ENCODE results near the gene PTPRD.

PTPRD gene

GRCh38 chr9:10237584-10237983, 375.2 kb downstream of the PTPRD start:
- Histone ChIP-seq H3F3A (ENCODE audit: insufficient read depth) (no peaks in the 10 kb centered on the region), H2AFZ (ENCODE audit: low read depth, low read length, severe bottlenecking) (no peak overlapping the region), H3K4me3 (ENCODE audit: insufficient read depth, low read length, poor library complexity, severe bottlenecking) (no peak overlapping the region), H3K9ac (ENCODE audit: low read length) (no peak overlapping the region), H4K20me1 (ENCODE audit: low read depth, low read length) (no peaks in the 10 kb centered on the region), H3K27me3 (ENCODE audit: low read length) (no peaks in the 10 kb centered on the region), H3K79me2 (ENCODE audit: insufficient read depth, low read length) (no peaks in the 10 kb centered on the region), H3K9me2 (replicated peaks; ENCODE audit: insufficient read depth, low read length) (no peaks in the 10 kb centered on the region), H3K4me2 (ENCODE audit: low read depth, low read length, poor library complexity, severe bottlenecking) (no peak overlapping the region), H3K36me3 (ENCODE audit: low read length) (no peaks in the 10 kb centered on the region), H3K9me3 (ENCODE audit: insufficient read depth, low read length) (no peaks in the 10 kb centered on the region), H3K27ac (ENCODE audit: low read depth, low read length) (no peak overlapping the region)
- no peak for TF ChIP-seq EZH2phosphoT487 (conservative IDR thresholded peaks at IDR 0.05; ENCODE audit: low read length)
- TF ChIP-seq CTCF (IDR thresholded peaks at IDR 0.05; ENCODE audit: insufficient read depth, low read length, poor library complexity, severe bottlenecking) = no peak

GRCh38 chr9:10236161-10236560, 376.6 kb downstream of the PTPRD start:
- no peak overlapping the region for H3K4me3 ChIP-seq (ENCODE audit: insufficient read depth, low read length, poor library complexity, severe bottlenecking)
- no peaks in the 10 kb centered on the region for H3F3A ChIP-seq (ENCODE audit: insufficient read depth)
- TF ChIP-seq CTCF (IDR thresholded peaks at IDR 0.05; ENCODE audit: insufficient read depth, low read length, poor library complexity, severe bottlenecking) = no peak
- TF ChIP-seq EZH2phosphoT487 (conservative IDR thresholded peaks at IDR 0.05; ENCODE audit: low read length) = no peak
- no peaks in the 10 kb centered on the region for H4K20me1 ChIP-seq (ENCODE audit: low read depth, low read length)
- H3K79me2 ChIP-seq (ENCODE audit: insufficient read depth, low read length) = no peaks in the 10 kb centered on the region
- H2AFZ ChIP-seq (ENCODE audit: low read depth, low read length, severe bottlenecking) = no peak overlapping the region
- no peaks in the 10 kb centered on the region for H3K36me3 ChIP-seq (ENCODE audit: low read length)
- no peaks in the 10 kb centered on the region for H3K9me2 ChIP-seq (replicated peaks; ENCODE audit: insufficient read depth, low read length)
- H3K27ac ChIP-seq (ENCODE audit: low read depth, low read length) = no peak overlapping the region
- H3K9ac ChIP-seq (ENCODE audit: low read length) = no peak overlapping the region
- no peak overlapping the region for H3K4me2 ChIP-seq (ENCODE audit: low read depth, low read length, poor library complexity, severe bottlenecking)
- H3K9me3 ChIP-seq (ENCODE audit: insufficient read depth, low read length) = no peaks in the 10 kb centered on the region
- H3K27me3 ChIP-seq (ENCODE audit: low read length) = no peaks in the 10 kb centered on the region

GRCh38 chr9:10235376-10235775, 377.4 kb downstream of the PTPRD start:
- no peak overlapping the region for H3K27ac ChIP-seq (ENCODE audit: low read depth, low read length)
- no peak overlapping the region for H3K4me2 ChIP-seq (ENCODE audit: low read depth, low read length, poor library complexity, severe bottlenecking)
- no peaks in the 10 kb centered on the region for H3K27me3 ChIP-seq (ENCODE audit: low read length)
- no peaks in the 10 kb centered on the region for H3K79me2 ChIP-seq (ENCODE audit: insufficient read depth, low read length)
- no peak overlapping the region for H3K4me3 ChIP-seq (ENCODE audit: insufficient read depth, low read length, poor library complexity, severe bottlenecking)
- H3K36me3 ChIP-seq (ENCODE audit: low read length) = no peaks in the 10 kb centered on the region
- H4K20me1 ChIP-seq (ENCODE audit: low read depth, low read length) = no peaks in the 10 kb centered on the region
- no peaks in the 10 kb centered on the region for H3K9me2 ChIP-seq (replicated peaks; ENCODE audit: insufficient read depth, low read length)
- no peaks in the 10 kb centered on the region for H3F3A ChIP-seq (ENCODE audit: insufficient read depth)
- H3K9me3 ChIP-seq (ENCODE audit: insufficient read depth, low read length) = no peaks in the 10 kb centered on the region
- H2AFZ ChIP-seq (ENCODE audit: low read depth, low read length, severe bottlenecking) = no peak overlapping the region
- TF ChIP-seq CTCF (IDR thresholded peaks at IDR 0.05; ENCODE audit: insufficient read depth, low read length, poor library complexity, severe bottlenecking) (no peak), EZH2phosphoT487 (conservative IDR thresholded peaks at IDR 0.05; ENCODE audit: low read length) (no peak)
- no peak overlapping the region for H3K9ac ChIP-seq (ENCODE audit: low read length)
